ENCODE measurements around the gene ADGRG3. TPM values are rescaled to one million over a fixed set of nuclear protein-coding genes. Genes with fewer than 3 reads are reported as not detected.
"Not testable (repeated sequence)": the region's sequence is repeated elsewhere in the genome, so short reads cannot be mapped to it uniquely, and the experiment has no call there.

Gene ADGRG3
- total RNA-seq, 1 donor from 2014 or later: not detected

DNA sequence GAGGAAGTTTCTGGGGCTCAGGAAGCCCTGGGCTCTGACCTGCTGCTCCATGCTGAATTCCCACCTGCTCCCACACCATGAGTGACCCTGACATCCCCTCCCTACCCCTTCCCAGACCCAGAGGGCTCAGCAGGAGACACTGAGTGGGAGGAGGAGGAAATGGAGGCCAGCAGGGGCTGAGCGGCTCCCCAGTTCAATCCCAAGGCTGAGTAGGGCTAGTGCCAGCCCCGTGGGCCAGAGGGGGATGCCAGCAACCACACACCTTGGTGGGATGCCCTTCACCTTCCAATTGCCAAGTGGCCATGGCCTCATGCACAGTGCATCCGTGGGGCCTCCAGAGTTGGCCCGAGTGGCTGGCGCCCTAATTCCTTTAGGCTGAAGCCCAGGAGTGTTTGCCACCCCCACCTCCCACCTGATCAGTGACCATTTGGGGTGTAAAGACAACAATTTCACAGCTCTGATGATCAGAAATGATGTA is 1.0 kb upstream of the ADGRG3 start:
- Mint-ChIP-seq H3K4me3 (ENCODE audit: unreplicated experiment) (no peak overlapping the region), H3K4me1 (ENCODE audit: low read depth) (no peaks in the 10 kb centered on the region), H3K27me3 (ENCODE audit: low read depth) (peaks cover 3% of the 10 kb centered on the region), H3K27ac (ENCODE audit: unreplicated experiment) (no peak overlapping the region), H3K36me3 (ENCODE audit: low read depth) (peaks cover 8% of the 10 kb centered on the region), H3K9me3 (ENCODE audit: low read depth) (no peaks in the 10 kb centered on the region)
- peak; percentile 68 for DNase-seq (ENCODE audit: low spot score)
- TF ChIP-seq, protein P1, sequence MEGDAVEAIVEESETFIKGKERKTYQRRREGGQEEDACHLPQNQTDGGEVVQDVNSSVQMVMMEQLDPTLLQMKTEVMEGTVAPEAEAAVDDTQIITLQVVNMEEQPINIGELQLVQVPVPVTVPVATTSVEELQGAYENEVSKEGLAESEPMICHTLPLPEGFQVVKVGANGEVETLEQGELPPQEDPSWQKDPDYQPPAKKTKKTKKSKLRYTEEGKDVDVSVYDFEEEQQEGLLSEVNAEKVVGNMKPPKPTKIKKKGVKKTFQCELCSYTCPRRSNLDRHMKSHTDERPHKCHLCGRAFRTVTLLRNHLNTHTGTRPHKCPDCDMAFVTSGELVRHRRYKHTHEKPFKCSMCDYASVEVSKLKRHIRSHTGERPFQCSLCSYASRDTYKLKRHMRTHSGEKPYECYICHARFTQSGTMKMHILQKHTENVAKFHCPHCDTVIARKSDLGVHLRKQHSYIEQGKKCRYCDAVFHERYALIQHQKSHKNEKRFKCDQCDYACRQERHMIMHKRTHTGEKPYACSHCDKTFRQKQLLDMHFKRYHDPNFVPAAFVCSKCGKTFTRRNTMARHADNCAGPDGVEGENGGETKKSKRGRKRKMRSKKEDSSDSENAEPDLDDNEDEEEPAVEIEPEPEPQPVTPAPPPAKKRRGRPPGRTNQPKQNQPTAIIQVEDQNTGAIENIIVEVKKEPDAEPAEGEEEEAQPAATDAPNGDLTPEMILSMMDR (IDR thresholded peaks at IDR 0.05): no peak

DNA sequence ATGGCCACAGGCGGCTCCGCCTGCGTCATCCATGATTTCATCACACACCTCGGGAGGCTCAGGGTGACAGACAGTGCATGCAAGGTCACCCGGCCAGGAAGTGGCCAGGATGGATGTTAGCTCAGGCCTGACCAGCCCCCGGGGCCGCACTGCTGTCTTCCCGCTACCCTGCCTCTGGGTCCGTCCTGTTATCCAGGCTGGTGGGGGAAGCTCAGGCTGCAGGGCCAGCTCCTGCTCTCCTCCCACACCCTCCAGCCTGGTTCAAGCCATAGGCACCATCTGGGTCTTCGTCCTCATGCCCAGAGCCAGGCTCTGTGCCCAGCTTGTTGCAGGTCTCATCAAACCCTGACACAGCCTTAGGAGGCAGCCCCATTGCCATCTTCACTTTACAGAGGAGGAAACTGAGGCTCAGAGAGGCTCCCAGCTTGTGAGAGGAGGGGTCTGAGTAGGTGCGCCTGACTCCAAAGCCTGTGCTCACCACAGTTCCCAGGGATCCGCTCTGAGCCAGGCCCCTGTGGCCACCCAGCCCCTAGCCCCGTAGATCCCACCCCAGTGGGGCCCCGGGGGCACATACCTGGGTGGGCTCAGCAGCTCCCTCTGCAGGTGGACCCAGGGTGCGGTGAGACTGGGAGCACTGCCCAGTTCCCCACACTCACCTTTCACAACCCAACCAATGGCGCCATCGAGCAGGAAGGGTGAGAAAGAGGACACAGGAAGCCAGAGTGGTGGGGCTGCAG is 412 bp upstream of the ADGRG3 start:
- H3K9me3 Mint-ChIP-seq (ENCODE audit: low read depth): no peaks in the 10 kb centered on the region
- H3K27me3 Mint-ChIP-seq (ENCODE audit: low read depth): peaks cover 3% of the 10 kb centered on the region
- TF ChIP-seq, protein P1 (IDR thresholded peaks at IDR 0.05): peak; percentile 46
- no peak overlapping the region for H3K4me3 Mint-ChIP-seq (ENCODE audit: unreplicated experiment)
- no peaks in the 10 kb centered on the region for H3K4me1 Mint-ChIP-seq (ENCODE audit: low read depth)
- H3K27ac Mint-ChIP-seq (ENCODE audit: unreplicated experiment): no peak overlapping the region
- peak; percentile 81 for DNase-seq (ENCODE audit: low spot score)
- H3K36me3 Mint-ChIP-seq (ENCODE audit: low read depth): peaks cover 6% of the 10 kb centered on the region

GRCh38 chr16:57668630-57669475 is 747 bp downstream of the ADGRG3 start:
- H3K4me1 Mint-ChIP-seq (ENCODE audit: low read depth): no peaks in the 10 kb centered on the region
- no peak overlapping the region for H3K27ac Mint-ChIP-seq (ENCODE audit: unreplicated experiment)
- TF ChIP-seq, protein P1 (IDR thresholded peaks at IDR 0.05): no peak
- peak; percentile 68 for DNase-seq (ENCODE audit: low spot score)
- H3K27me3 Mint-ChIP-seq (ENCODE audit: low read depth): peaks cover 14% of the 10 kb centered on the region
- H3K36me3 Mint-ChIP-seq (ENCODE audit: low read depth): peaks cover 6% of the 10 kb centered on the region
- H3K4me3 Mint-ChIP-seq (ENCODE audit: unreplicated experiment): no peak overlapping the region
- H3K9me3 Mint-ChIP-seq (ENCODE audit: low read depth): no peaks in the 10 kb centered on the region

DNA sequence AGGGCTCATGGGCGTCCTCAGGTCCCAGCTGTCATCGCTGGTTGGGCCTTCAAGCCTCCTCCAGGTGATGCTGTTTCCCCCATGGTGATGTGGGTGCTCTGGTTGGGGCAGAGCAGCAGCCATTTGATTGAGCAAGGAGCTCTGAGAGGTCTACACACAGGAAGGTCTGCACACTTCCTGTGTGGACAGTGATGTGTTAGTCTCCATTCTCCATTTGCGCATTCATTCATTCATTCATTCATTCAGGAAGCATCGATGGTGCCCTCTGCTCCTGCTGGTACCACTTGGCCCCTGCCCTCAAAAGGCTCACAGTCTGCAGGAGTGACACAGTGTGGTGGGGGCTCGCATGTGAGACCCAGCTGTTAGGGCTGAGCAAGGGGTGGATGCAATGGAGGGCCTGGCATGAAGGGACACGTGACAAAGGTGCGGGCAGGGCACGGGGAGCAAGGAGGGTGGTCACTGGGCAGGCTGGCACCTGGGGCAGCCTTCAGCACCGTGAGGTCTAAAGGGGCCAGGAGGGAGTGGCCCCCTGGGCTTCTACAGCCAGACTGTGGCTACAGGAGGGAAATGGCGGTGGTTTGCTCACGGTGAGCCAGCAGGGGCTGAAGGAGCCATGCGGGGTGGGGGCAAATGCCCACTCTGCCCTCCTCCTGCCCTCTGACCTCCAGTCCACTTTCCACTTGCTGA is 1.5 kb downstream of the ADGRG3 start:
- Mint-ChIP-seq H3K36me3 (ENCODE audit: low read depth) (peaks cover 3% of the 10 kb centered on the region), H3K4me3 (ENCODE audit: unreplicated experiment) (no peak overlapping the region), H3K4me1 (ENCODE audit: low read depth) (no peaks in the 10 kb centered on the region), H3K9me3 (ENCODE audit: low read depth) (no peaks in the 10 kb centered on the region), H3K27ac (ENCODE audit: unreplicated experiment) (no peak overlapping the region), H3K27me3 (ENCODE audit: low read depth) (peaks cover 17% of the 10 kb centered on the region)
- DNase-seq (ENCODE audit: low spot score): no peak
- TF ChIP-seq, protein P1 (IDR thresholded peaks at IDR 0.05): no peak

DNA sequence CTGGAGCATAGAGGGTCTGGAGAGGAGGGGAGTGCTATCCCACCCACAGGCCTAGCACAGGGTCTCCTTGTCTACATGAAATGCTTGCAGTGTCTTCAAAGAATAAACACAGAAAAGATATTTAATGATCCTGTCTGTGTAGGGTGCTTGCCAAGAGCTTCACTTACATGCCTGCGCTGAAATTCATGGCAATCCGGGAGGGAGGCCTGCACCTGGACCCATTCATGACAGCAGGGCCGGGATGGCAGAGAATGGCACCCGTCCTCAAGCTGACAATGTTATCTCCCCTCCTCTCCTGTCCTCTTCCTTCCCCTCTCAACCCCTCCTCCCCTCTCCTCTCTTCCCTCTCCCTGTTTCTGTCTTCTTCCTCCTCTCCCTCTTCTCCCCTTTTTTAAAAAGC is 2.1 kb downstream of the ADGRG3 start:
- DNase-seq (ENCODE audit: low spot score): no peak
- no peak overlapping the region for H3K27ac Mint-ChIP-seq (ENCODE audit: unreplicated experiment)
- no peaks in the 10 kb centered on the region for H3K4me1 Mint-ChIP-seq (ENCODE audit: low read depth)
- TF ChIP-seq, protein P1 (IDR thresholded peaks at IDR 0.05): no peak
- no peaks in the 10 kb centered on the region for H3K36me3 Mint-ChIP-seq (ENCODE audit: low read depth)
- H3K9me3 Mint-ChIP-seq (ENCODE audit: low read depth): no peaks in the 10 kb centered on the region
- H3K27me3 Mint-ChIP-seq (ENCODE audit: low read depth): peaks cover 17% of the 10 kb centered on the region
- H3K4me3 Mint-ChIP-seq (ENCODE audit: unreplicated experiment): no peak overlapping the region

- H3K4me1 Mint-ChIP-seq (ENCODE audit: low read depth); DNase-seq (ENCODE audit: low spot score); H3K4me3 Mint-ChIP-seq (ENCODE audit: unreplicated experiment); H3K27ac Mint-ChIP-seq (ENCODE audit: unreplicated experiment); H3K9me3 Mint-ChIP-seq (ENCODE audit: low read depth); H3K36me3 Mint-ChIP-seq (ENCODE audit: low read depth): not testable (repeated sequence)
- H3K27me3 Mint-ChIP-seq (ENCODE audit: low read depth): peaks cover 17% of the 10 kb centered on the region
Observed at GRCh38 chr16:57671451-57671850, 3.3 kb downstream of the ADGRG3 start.
